MV-4-11 (cell line): ENCODE results near the gene NCSTN.
A peak's percentile ranks its signal among the peaks of the same experiment; 100 is the strongest.
"Not testable (repeated sequence)": the region's sequence is repeated elsewhere in the genome, so short reads cannot be mapped to it uniquely, and the experiment has no call there.

ENCODE experiments used
- DNase-seq: peaks from one replicate; lab custom pipeline; 2025; lab: John Stamatoyannopoulos, UW

The NCSTN gene

DNA sequence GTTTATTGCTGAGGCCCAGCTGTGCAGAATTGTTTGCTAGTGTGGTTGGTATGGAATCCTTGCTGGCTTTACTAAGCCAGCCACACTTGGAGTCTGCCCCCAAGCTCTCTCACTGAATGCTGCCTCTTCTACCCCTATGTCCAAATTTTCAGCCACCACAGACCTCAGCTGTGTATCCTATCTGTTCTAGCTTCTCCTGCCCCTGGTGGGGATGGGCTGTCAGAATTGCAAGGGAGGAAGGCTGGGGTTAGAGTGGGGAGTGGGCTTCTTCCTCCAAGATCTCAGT is 28.1 kb downstream of the NCSTN start:
- no peak for DNase-seq

DNA sequence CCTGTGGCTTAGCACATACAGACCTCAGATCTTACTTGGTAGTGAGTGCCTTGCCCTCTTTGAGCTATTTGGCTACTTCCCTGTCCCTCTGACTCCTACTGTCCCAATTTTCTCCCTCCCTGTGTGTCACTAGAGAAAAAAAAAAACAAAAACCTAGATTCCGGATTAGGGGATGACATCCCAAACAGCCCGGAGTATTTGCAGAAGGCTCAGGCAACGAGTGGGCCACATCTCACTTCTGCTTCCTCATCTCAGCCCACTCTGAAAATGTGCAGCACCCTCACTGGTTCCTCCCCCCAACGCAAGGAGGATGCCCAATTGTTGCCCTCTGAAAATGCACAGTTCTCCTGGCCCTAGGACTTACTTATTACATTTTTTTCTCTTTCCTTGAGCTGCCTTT is 28.6 kb downstream of the NCSTN start:
- peak; percentile 51 for DNase-seq

DNA sequence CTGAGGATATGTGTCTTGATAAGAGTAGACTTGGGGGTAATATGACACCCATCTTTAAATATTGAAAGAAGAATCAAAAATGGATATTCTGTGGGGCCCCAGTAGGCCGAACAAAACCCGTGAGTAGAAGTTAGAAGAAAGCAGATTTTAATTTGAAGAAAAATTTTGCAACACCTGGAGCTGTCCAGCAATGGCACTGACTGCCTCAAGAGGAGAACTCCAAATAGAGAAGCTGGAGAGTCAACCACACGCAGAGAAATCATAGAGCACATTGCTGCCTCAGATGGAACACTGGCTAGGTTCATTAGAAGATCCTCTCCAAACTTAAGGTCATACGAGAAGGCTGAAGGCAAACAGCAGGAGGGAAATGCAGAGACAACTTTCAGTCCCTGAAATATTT is 30.5 kb downstream of the NCSTN start:
- DNase-seq = peak; percentile 46

DNA sequence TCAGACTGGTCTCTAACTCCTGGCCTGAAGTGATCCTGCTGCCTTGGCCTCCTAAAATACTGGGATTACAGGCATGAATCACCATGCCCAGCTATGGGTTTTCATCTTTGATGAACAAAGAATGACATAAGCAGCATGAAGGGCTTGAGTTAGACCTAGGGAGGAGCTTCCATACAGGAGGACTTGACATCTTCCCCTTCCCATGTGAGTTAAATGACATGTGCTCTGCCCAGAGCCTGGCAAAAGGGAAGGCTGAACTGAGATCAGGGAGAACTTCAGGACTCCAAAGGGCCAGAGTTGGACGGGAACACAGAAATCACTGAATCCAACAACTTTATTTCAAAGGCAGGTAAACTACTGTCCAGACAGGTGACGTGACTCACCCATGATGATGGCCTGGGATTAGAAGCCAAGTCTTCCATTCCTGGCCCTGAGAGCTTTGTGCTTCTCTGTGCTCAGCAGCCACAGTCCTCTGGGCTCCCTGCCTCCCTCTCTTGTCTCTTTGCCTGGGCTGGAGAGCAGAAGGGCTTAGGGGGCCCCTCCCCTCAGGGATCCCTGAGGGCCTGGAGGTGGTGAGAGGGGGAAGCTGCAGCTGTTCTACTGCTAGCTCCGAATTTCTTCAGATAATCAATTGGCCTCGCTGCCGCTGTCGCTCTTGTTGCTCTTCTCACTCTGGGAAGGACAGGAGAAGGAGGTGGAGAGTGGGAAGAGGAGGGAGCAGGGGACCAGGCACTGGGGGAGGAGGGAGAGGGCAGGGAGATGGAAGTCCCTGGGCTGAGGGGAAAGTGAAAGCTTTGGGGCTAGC is 31.3 kb downstream of the NCSTN start:
- DNase-seq = no peak

DNA sequence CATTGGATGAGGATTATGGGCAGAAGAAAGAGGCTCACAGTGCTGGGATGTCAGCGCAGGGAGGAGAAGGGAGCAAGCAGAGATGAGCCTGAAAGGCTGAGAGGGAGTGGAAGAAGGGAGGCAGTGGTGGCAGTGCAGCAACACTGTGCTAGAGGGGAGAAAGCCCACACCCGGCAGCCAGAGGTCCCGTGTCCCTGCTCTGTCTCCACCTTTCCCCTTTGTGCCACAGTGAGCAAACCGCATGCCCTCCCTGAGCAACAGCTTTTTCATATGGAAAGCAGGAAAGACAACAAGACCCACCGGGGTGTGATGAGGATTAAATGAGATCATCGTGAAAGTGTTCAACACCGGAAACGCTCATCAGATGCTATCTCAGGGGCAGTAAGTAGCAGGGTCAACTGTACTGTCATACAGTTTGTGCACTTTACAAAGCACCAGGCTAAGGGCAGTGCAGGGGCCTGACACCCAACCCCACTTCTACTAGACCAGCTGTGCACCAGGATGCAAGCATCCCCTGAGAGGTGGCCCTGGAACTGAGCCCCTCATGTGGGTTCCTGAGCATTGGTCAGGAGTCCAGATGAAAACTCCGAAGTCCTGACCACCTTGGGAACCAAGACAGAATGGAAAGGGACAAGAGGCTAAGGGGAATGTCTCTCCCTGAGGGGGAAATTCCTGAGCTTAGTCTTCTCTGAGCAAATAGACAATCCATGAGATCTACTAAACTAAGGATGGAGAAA is 32.8 kb downstream of the NCSTN start:
- peak; percentile 49 for DNase-seq

DNA sequence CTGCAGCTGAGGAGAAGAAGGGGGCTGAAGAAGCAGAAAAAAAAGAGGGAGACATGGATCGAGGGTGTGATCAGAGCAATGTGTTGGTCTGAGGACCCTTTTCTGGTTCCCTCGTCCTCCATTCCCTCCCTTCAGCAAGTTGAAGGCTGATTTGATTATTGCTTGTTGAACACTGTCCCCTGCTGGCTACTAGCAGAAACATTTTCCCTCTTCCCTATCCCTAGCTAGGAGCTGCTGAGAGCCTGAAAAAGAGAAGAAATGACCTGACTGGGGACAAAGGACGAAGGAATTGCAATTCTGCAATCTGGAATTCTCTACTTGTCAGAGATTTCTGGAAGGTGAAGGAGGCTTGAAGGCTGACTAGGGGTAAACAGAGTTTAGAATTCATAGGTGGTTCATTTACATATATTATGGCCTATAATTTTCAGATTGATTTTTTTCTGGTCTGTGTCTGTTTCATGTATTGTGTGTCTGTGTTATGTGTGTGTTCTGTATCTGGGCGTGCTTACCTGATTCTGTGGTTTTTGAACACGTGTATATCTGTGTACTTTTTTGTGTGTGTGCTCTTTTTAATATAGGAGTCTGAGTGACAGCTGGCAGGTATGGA is 33.4 kb downstream of the NCSTN start:
- DNase-seq = peak; percentile 74

DNA sequence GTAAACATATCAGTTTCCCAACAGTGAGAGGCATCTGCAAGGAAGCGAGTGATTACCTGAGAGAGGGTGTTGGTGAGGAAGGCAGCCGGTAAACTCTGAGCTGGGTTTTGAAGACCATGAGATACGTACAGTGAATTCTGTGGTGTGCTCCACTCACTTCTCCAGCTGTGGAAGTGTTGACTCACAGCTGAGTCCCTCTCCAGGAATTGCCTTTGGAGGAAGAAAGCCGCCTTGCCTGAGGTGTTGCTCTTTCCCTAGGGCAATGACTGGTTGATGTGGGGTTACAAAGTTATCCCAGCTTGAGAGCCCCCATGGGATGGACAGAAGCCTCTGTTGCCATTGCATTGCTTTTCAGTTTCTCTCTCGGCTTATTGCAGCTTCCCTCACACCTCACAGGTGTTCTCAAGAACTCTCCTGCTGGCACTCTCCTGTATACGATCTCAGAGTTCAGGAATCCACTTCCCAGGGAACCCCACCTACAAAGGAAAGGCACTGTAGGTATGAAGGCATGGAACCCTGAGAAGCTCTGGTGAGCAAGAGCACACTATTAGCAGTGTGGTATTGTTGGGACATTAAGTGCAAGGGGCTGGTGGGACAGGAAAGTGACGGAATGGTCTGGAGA is 34.5 kb downstream of the NCSTN start:
- DNase-seq = no peak

DNA sequence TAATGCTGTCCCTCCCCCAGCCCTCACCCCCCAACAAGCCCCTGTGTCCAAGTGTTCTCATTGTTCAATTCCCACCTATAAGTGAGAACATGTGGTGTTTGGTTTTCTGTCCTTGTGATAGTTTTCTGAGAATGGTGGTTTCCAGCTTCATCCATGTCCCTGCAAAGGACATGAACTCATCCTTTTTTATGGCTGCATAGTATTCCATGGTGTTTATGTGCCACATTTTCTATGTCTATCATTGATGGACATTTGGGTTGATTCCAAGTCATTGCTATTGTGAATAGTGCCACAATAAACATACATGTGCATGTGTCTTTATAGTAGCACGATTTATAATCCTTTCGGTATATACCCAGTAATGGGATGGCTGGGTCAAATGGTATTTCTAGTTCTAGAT is 41.6 kb downstream of the NCSTN start:
- not testable (repeated sequence) for DNase-seq

DNA sequence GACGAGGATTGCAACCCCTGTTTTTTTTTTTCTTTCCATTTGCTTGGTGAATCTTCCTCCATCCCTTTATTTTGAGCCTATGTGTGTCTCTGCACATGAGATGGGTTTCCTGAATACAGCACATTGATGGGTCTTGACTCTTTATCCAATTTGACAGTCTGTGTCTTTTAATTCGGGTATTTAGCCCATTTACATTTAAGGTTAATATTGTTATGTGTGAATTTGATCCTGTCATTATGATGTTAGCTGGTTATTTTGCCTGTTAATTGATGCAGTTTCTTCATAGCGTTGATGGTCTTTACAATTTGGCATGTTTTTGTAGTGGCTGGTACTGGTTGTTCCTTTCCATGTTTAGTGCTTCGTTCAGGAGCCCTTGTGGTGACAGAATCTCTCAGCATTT is 45.2 kb downstream of the NCSTN start:
- DNase-seq = not testable (repeated sequence)

DNA sequence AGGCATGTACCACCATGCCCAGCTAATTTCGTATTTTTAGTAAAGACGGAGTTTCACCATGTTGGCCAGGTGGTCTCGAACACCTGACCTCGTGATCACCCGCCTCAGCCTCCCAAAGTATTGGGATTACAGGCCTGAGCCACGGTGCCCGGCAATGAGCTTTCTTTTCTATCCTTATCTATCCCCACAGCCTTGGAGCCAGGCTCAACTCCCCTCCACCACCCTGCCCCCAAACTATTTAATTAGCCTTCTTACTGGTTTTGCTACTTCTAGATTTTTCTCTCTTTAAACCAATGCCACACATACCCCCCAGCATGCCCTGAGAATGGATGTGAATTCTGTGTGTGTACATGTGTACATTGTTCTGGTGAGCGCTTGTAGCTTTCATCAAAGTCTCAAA is 51.5 kb downstream of the NCSTN start:
- no peak for DNase-seq

DNA sequence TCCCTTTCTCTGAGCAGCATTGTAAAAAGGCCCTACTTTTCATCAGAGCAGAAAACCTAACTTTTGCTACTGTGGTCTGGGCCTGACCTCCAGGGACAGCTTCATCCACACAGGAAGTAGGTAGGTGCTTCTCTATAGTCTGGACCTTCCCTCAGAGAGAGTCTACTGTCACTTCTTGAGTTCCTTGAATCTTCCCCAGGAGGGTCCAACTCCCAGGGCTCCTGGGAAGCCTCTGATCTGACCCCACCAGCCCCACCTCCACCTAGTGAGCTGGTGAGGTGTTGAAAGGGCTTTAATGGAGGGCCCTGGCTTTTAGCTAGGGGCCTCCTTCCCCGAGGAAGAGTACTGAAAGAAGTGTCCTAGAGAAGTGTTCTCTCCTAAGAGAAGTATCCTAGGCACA is 54.5 kb downstream of the NCSTN start:
- no peak for DNase-seq

DNA sequence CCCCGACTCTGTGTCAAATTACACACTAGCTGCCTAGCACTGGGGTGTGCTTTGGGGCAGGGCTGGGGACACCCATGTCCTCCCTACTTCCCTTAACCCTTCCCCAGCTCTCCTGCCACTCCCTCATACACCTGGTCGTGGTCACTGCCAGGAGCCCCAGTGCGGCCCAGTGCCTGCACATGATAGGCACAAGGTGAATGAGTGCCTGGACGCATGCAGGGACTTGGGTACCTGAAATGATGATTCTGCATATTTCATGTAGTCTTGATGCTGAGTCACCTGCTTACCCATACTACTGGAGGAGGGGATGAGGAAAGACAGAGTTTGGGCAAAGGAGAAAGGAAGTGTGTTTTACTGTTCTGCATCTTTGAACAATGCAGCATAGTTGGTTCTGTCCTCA is 55.6 kb downstream of the NCSTN start:
- no peak for DNase-seq

DNA sequence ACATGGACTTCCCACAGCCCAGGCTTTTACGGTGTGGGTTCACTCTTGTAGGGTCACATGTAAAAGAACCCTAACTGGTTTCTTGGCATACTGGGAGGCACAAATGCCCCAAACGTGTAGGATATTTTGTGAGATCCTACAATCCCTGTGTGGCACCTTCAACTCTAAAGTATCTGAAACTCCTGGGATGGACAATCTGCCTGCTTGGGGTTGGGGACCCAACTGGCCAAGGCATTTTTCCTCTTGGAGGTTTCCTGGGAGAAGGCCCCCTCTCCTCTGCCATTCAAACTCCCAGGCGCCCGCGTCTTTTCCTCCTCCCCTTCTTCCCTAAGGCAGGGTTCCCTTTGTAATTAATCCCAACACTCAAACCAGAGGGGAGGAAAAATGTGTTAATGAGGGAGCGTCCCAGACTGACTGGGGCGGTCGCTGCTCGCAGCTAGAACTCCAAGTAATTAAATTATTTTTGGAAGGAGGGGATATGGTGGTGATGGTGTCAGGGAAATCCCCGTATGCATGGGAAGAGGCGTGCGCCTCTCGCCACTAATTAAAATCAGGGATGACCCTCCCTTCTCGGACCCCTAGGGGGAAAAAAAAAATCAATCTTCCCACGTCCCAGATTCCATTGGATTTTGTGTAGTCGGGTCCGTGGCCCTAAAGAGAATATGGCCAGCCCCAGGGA is 56.5 kb downstream of the NCSTN start:
- no peak for DNase-seq

DNA sequence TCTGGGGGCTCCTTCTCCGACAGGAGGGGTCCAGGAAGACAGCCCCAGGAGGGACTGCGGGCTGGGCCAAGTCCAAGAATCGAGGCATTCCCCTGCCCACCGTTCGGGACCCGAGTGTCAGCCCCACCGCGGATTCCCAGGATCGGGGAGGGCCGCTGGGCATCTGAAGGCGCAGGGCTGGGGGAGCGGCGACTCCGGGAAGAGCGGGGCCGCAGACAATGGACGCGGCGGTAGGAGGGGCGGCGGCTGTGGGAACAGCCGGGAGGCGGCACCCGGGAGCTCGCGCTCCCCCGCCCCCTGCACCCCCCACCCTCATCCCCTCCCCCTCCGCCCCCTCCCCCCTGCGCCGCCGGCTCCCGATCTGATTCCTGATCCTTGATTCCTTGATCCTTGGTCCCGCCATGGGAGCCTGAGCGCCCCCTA is 57.1 kb downstream of the NCSTN start, which contains the start of gene VANGL2:
VANGL2 (plus strand) TSS at position 342 of the 423 bp plus-strand sequence. CDS start 15,274 bp downstream, outside the sequence.
- DNase-seq = no peak

DNA sequence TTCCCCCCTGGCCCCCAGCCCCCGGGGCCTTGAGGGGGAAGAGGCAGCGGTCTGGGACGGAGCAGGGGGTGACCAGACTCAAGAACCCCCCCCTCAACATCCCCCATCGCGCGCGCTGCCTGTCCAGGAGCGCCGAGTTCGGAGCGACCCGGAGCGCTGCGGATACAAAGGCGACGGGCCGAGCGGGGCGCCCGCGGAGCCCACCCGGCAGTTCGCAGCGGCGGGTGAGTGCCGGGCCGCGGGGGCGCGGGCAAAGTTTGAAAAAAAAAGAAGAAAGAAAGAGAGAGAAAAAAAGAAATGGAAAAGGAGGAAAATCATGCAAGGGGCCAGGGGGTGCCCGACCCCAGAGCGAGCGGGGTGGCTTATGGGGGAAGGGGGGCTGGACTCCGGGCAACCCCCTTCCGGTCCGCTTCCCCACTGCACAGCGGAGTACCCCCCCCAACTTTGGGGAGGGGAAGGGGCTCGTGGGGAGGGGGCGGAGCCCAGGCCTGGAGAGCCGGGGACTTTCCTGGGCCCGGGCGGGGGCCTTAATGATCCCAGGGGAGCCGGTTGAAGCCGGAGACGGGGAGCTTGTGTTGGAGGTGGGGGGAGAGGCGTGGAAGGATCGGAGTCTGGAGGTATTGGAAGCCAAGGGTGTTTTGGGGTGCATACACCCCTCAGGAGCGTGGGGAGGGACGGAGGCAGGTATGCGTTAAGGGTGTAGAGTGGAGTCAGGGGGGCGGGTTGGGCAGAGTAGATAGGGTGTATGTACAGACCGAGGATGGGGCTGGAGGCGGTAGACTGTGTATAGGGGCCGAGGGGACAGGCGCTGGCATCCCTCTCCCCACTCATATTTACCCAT is 57.7 kb downstream of the NCSTN start:
- no peak for DNase-seq

DNA sequence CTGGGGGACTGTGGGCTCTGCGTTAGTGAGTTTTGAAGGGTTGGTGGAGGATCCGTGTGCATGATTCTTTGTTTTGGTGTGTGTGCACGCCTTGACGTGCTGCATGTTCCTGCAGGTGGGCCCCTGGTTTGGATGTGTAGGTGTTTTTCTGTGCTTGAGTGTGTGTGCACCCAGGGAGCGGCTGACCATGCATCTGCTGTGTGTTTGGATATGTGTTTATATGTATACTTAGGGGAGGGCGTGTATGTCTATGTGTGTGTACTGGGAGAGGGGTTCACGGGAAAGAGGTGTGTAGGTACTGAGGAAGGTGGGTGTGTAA is 58.3 kb downstream of the NCSTN start:
- DNase-seq = no peak

DNA sequence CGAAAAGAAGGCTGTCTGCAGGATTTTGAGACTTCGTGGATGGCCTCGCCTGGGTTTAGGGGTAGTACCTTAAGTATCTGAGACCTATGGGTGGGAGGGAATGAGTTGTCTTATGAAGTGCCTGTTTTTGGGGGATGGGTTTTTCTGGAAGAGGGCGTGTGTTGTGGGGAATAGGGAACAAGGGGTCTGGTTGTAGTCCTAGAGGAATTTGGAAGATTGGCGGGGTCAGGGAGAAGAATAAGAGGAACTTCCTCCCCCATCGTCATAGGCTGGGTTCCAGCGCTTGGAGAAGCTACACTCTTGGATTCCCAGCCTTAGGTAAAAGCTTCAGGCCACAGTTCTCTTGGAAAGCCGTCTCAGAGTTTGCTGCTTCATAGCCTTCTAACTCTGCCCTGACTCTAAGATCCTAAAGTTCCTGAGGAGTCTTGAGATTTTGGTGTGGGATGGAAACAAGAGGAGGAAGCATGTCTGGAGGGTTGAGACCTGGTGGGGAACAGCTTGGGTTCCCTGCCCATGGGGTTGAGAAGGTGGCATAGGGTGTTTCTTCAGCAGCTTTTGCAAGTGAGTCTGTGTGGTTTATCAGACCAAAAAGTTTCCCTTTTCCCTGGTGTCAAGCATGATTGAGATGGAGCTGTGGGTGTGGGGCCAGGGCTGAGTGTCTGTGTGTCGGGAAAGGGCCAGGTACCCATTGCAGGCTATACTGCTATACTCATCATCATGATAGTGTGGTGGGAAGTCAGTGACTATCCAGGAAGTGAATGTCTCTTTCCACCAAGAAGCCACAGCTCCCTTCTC is 59.0 kb downstream of the NCSTN start:
- DNase-seq = no peak

DNA sequence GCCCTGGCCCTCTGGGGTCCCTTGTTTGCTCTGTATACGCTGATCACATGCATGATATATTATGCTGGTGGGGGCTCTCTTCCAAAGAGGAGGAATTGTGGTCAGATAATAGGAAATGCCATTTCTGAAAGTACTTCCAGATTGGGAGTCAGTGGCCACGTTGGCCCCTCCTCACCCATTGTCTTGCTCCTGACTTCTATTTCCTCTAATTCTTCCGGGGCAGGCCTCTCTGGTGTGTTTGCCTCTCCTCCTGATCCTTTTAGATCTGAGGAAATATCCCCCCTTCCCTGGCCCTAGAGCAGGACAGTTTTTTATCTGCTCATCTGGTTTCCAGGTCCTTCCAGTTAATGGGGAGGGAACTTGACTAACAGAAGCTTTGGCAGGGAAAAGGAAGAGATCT is 60.1 kb downstream of the NCSTN start:
- DNase-seq = no peak

DNA sequence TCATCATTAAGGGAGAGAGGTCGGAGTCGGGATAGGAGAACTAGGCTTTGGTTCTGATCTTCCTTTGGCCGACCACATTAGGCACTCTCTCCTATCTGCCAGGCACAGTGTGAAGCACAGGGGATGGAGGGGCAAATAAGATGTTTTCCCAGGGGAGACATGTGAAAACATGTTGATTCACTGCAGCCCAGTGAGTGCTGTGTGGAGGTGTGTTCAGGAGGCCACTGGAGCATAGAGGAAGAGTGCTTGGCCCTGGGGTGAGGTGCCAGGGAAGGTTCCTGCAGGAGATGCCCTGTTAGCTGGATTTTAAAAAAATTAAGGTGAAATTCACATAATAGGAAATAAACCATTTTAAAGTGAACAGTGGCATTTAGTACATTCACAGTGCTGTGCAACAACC is 60.9 kb downstream of the NCSTN start:
- no peak for DNase-seq

DNA sequence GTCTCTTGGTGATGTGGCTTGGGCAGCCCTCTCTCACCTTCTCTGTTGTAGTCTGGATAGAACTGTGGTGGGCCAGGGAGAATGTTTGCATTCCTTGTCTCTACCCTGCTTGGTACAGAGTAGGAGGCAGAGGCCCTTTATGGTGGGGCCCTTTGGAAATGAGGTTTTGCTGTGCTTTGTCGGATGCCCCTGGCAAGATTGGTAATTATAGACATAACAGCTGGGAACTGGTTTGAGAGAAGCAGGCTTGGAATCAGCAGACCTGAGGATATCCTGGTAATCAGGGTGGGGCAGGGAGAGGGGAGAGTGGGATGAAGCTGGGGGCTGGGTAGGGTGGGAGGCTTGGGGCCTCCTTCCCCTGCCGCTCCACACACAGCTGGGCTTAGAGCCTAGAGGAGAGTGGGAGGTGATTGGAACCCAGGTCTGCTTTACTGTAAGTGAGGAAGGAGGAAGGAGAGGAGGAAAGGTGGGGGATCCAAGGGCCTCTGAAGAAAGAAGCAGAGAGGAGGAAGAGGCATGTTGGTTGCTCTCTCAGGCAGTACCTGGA is 62.2 kb downstream of the NCSTN start:
- no peak for DNase-seq
